ENCODE results near the gene RMC1. TPM values are rescaled to one million over a fixed set of nuclear protein-coding genes. Genes with fewer than 3 reads are reported as not detected.
A peak's percentile ranks its signal among the peaks of the same experiment; 100 is the strongest.
"Not testable (repeated sequence)": the region's sequence is repeated elsewhere in the genome, so short reads cannot be mapped to it uniquely, and the experiment has no call there.

Gene RMC1
- total and polyA plus RNA-seq, 3 experiments from 2014 or later: 41.3 to 47.7 (median 45.5) TPM

GRCh38 chr18:23553887-23554286, 50.6 kb downstream of the RMC1 start:
- Mint-ChIP-seq H3K27me3 (peaks cover 0 to 1% of the 10 kb centered on the region in 2 donors), H3K27ac (peak overlapping the region in 3 of 8 donors; percentile 18 to 67 (median 38)), H3K36me3 (peaks cover 26 to 93% (median 35%) of the 10 kb centered on the region in 3 donors), H3K9me3 (no peaks in the 10 kb centered on the region), H3K4me1 (peaks cover 2 to 12% (median 3%) of the 10 kb centered on the region in 3 donors), H3K4me3 (no peak overlapping the region)
- Histone ChIP-seq H3K4me1 (ENCODE audit: insufficient read depth, low read length) (no peaks in the 10 kb centered on the region), H3K36me3 (ENCODE audit: insufficient read depth, low read length) (peaks cover 57% of the 10 kb centered on the region), H3K27ac (ENCODE audit: low read depth, low read length) (no peak overlapping the region), H3K4me3 (ENCODE audit: low read length) (no peak overlapping the region), H3K9me3 (ENCODE audit: low read length) (no peaks in the 10 kb centered on the region), H3K27me3 (ENCODE audit: insufficient read depth, low read length, poor library complexity, severe bottlenecking) (no peaks in the 10 kb centered on the region)
- POLR2A ChIA-PET: no interaction called here
- DNase-seq: no peak
- CTCF ChIA-PET: interaction anchor here (0.8 to 1.4 kb wide), 3 partner anchors 12 to 38 kb away, joined by 3 to 4 read pairs (median 4); no protein-coding TSS in a partner anchor

GRCh38 chr18:23556145-23556780, 53.0 kb downstream of the RMC1 start:
- H3K27me3 Mint-ChIP-seq: peaks cover 0 to 1% of the 10 kb centered on the region in 2 donors
- H3K9me3 Mint-ChIP-seq: no peaks in the 10 kb centered on the region
- no peak overlapping the region for H3K27ac ChIP-seq (ENCODE audit: low read depth, low read length)
- H3K27me3 ChIP-seq (ENCODE audit: insufficient read depth, low read length, poor library complexity, severe bottlenecking): no peaks in the 10 kb centered on the region
- peaks cover 2 to 12% (median 3%) of the 10 kb centered on the region in 3 donors for H3K4me1 Mint-ChIP-seq
- no peak overlapping the region for H3K4me3 Mint-ChIP-seq
- no peaks in the 10 kb centered on the region for H3K4me1 ChIP-seq (ENCODE audit: insufficient read depth, low read length)
- H3K4me3 ChIP-seq (ENCODE audit: low read length): no peak overlapping the region
- DNase-seq: no peak
- peaks cover 29 to 98% (median 31%) of the 10 kb centered on the region in 3 donors for H3K36me3 Mint-ChIP-seq
- ChIA-PET POLR2A (no interaction called here), CTCF (no interaction called here)
- peak overlapping the region in 1 of 8 donors; percentile 54 for H3K27ac Mint-ChIP-seq
- no peaks in the 10 kb centered on the region for H3K9me3 ChIP-seq (ENCODE audit: low read length)
- H3K36me3 ChIP-seq (ENCODE audit: insufficient read depth, low read length): peaks cover 70% of the 10 kb centered on the region

DNA sequence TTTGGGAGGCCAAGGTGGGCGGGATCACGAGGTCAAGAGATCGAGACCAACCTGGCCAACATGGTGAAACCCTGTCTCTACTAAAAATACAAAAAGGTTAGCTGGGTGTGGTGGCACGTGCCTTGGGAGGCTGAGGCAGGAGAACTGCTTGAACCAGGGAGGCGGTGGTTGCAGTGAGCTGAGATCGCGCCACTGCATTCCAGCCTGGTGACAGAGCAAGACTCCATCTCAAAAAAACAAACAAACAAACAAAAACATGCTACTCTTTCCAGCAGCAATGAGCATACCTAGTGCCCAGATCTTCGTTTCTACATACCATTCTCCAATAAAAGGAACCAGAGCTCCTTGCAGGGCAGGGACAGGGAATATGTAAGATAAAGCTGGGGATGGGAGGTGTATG, 54.2 kb downstream of the RMC1 start:
- H3K4me1 Mint-ChIP-seq: peaks cover 4 to 12% (median 5%) of the 10 kb centered on the region in 3 donors
- H3K9me3 ChIP-seq (ENCODE audit: low read length); H3K4me3 ChIP-seq (ENCODE audit: low read length); H3K4me1 ChIP-seq (ENCODE audit: insufficient read depth, low read length); H3K9me3 Mint-ChIP-seq; H3K4me3 Mint-ChIP-seq; H3K27me3 Mint-ChIP-seq; H3K27ac ChIP-seq (ENCODE audit: low read depth, low read length); H3K27me3 ChIP-seq (ENCODE audit: insufficient read depth, low read length, poor library complexity, severe bottlenecking); DNase-seq; POLR2A ChIA-PET: not testable (repeated sequence)
- H3K27ac Mint-ChIP-seq: peak overlapping the region in 4 of 8 donors; percentile 26 to 50 (median 43)
- CTCF ChIA-PET: interaction anchor here (0.9 kb wide), 1 partner anchor 10 kb away, joined by 3 read pairs; no protein-coding TSS in a partner anchor
- H3K36me3 Mint-ChIP-seq: peaks cover 25 to 96% (median 27%) of the 10 kb centered on the region in 3 donors
- H3K36me3 ChIP-seq (ENCODE audit: insufficient read depth, low read length): peaks cover 67% of the 10 kb centered on the region

DNA sequence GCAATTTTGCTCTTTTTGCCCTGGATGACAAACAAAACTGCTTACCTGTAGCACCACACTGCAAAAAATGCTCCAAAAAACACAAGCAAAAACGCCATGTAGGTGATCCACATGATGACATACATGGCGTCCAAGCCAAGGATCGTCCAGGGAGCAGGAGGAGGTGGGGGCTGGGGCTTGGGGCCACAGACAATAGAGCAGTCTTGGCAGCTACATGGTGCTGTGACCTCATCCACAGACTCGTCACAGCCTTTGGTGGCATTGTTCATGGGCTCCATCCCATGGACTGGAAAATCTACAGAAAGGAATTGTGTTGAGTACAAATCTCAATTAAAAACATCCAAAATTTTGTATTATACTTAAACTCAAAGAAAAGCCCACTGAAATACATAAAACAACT, 56.9 kb downstream of the RMC1 start:
- CTCF ChIA-PET: interaction anchor here (1.3 kb wide), 1 partner anchor 62 kb away, joined by 3 read pairs; no protein-coding TSS in a partner anchor
- Mint-ChIP-seq H3K36me3 (peaks cover 22 to 89% (median 23%) of the 10 kb centered on the region in 3 donors), H3K4me1 (peaks cover 21 to 34% (median 28%) of the 10 kb centered on the region in 3 donors)

DNA sequence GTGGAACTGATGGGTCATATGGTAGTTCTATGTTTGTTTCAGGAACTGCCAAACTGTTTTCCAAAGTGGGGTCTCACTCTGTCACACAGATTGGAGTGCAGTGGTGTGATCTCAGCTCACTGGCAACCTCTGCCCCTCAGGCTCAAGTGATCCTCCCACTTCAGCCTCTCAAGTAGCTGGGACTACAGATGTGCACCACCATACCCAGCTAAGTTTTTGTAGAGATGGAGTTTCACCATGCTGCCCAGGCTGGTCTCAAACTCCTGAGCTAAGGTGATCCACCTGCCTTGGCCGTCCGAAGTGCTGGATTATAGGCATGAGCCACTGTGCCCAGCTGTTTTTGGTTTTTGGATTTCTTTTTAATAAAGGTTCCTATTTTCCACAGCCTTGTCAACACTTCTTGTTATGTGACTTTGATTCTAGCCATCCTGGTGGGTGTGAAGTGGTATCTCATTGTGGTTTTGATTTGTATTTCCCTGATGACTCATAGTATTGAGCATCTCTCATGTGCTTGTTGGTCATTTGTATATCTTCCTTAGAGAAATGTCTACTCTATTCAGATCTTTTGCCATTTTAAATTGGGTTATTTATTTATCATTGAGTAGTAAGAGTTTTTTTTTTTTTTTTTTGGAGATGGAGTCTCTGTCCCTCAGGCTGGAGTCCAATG, 60.2 kb downstream of the RMC1 start:
- H3K27ac ChIP-seq (ENCODE audit: low read depth, low read length): no peak overlapping the region
- peaks cover 20 to 84% (median 23%) of the 10 kb centered on the region in 3 donors for H3K36me3 Mint-ChIP-seq
- H3K4me1 Mint-ChIP-seq: peaks cover 26 to 42% (median 39%) of the 10 kb centered on the region in 3 donors
- peak in 1 of 5 donors; percentile 44 for DNase-seq
- peaks cover 6% of the 10 kb centered on the region for H3K4me1 ChIP-seq (ENCODE audit: insufficient read depth, low read length)
- H3K27me3 Mint-ChIP-seq: peaks cover 0 to 3% of the 10 kb centered on the region in 2 donors
- POLR2A ChIA-PET: interaction anchor here (0.9 kb wide), 1 partner anchor 47 kb away, joined by 3 read pairs; no protein-coding TSS in a partner anchor
- CTCF ChIA-PET: interaction anchor here (0.6 to 1.5 kb wide), 2 partner anchors 19 to 22 kb away, joined by 3 to 5 read pairs; partner anchors contain the start of gene NPC1
- peak overlapping the region in 3 of 7 donors; percentile 7 to 66 (median 66) for H3K4me3 Mint-ChIP-seq
- no peaks in the 10 kb centered on the region for H3K9me3 Mint-ChIP-seq
- H3K36me3 ChIP-seq (ENCODE audit: insufficient read depth, low read length): peaks cover 43% of the 10 kb centered on the region
- no peaks in the 10 kb centered on the region for H3K27me3 ChIP-seq (ENCODE audit: insufficient read depth, low read length, poor library complexity, severe bottlenecking)
- H3K27ac Mint-ChIP-seq: peak overlapping the region; percentile 12 to 84 (median 66)
- H3K9me3 ChIP-seq (ENCODE audit: low read length): no peaks in the 10 kb centered on the region
- no peak overlapping the region for H3K4me3 ChIP-seq (ENCODE audit: low read length)

More for the DNA sequence above, 56.9 kb downstream of the RMC1 start:
- no peak for DNase-seq
- no peaks in the 10 kb centered on the region for H3K27me3 ChIP-seq (ENCODE audit: insufficient read depth, low read length, poor library complexity, severe bottlenecking)
- Mint-ChIP-seq H3K4me3 (no peak overlapping the region), H3K27me3 (peaks cover 0 to 3% of the 10 kb centered on the region in 2 donors), H3K27ac (no peak overlapping the region), H3K9me3 (no peaks in the 10 kb centered on the region)
- H3K4me3 ChIP-seq (ENCODE audit: low read length): no peak overlapping the region
- H3K27ac ChIP-seq (ENCODE audit: low read depth, low read length): no peak overlapping the region
- H3K4me1 ChIP-seq (ENCODE audit: insufficient read depth, low read length): peaks cover 6% of the 10 kb centered on the region
- peaks cover 46% of the 10 kb centered on the region for H3K36me3 ChIP-seq (ENCODE audit: insufficient read depth, low read length)
- no peaks in the 10 kb centered on the region for H3K9me3 ChIP-seq (ENCODE audit: low read length)
- POLR2A ChIA-PET: no interaction called here

- no peaks in the 10 kb centered on the region for H3K9me3 Mint-ChIP-seq
- DNase-seq: no peak
- peaks cover 0 to 3% of the 10 kb centered on the region in 2 donors for H3K27me3 Mint-ChIP-seq
- H3K27me3 ChIP-seq (ENCODE audit: insufficient read depth, low read length, poor library complexity, severe bottlenecking): no peaks in the 10 kb centered on the region
- peaks cover 21 to 86% (median 30%) of the 10 kb centered on the region in 3 donors for H3K36me3 Mint-ChIP-seq
- POLR2A ChIA-PET: no interaction called here
- no peaks in the 10 kb centered on the region for H3K9me3 ChIP-seq (ENCODE audit: low read length)
- no peak overlapping the region for H3K4me3 Mint-ChIP-seq
- H3K27ac Mint-ChIP-seq: peak overlapping the region in 5 of 8 donors; percentile 39 to 95 (median 79)
- no peak overlapping the region for H3K4me3 ChIP-seq (ENCODE audit: low read length)
- peaks cover 41 to 60% (median 56%) of the 10 kb centered on the region in 3 donors for H3K4me1 Mint-ChIP-seq
- CTCF ChIA-PET: interaction anchor here (1.9 kb wide), 1 partner anchor 10 kb away, joined by 5 read pairs; no protein-coding TSS in a partner anchor
- peaks cover 18% of the 10 kb centered on the region for H3K4me1 ChIP-seq (ENCODE audit: insufficient read depth, low read length)
- peaks cover 37% of the 10 kb centered on the region for H3K36me3 ChIP-seq (ENCODE audit: insufficient read depth, low read length)
- no peak overlapping the region for H3K27ac ChIP-seq (ENCODE audit: low read depth, low read length)
Observed at GRCh38 chr18:23565916-23566547, 62.7 kb downstream of the RMC1 start.

- CTCF ChIA-PET: interaction anchor here (1.0 kb wide), 1 partner anchor 10 kb away, joined by 3 read pairs; no protein-coding TSS in a partner anchor
- H3K36me3 Mint-ChIP-seq: peaks cover 21 to 82% (median 27%) of the 10 kb centered on the region in 3 donors
- no peak overlapping the region for H3K27ac ChIP-seq (ENCODE audit: low read depth, low read length)
- no peaks in the 10 kb centered on the region for H3K27me3 ChIP-seq (ENCODE audit: insufficient read depth, low read length, poor library complexity, severe bottlenecking)
- H3K4me1 Mint-ChIP-seq: peaks cover 48 to 67% (median 64%) of the 10 kb centered on the region in 3 donors
- H3K36me3 ChIP-seq (ENCODE audit: insufficient read depth, low read length): peaks cover 33% of the 10 kb centered on the region
- no peaks in the 10 kb centered on the region for H3K27me3 Mint-ChIP-seq
- no peaks in the 10 kb centered on the region for H3K9me3 Mint-ChIP-seq
- peaks cover 23% of the 10 kb centered on the region for H3K4me1 ChIP-seq (ENCODE audit: insufficient read depth, low read length)
- POLR2A ChIA-PET: no interaction called here
- H3K4me3 ChIP-seq (ENCODE audit: low read length): no peak overlapping the region
- no peak for DNase-seq
- no peaks in the 10 kb centered on the region for H3K9me3 ChIP-seq (ENCODE audit: low read length)
- peak overlapping the region in 2 of 8 donors; percentile 2 to 84 for H3K27ac Mint-ChIP-seq
- no peak overlapping the region for H3K4me3 Mint-ChIP-seq
Observed at GRCh38 chr18:23567671-23568070, 64.4 kb downstream of the RMC1 start.
